ENCODE results near the gene SH3PXD2A.

SH3PXD2A gene

DNA sequence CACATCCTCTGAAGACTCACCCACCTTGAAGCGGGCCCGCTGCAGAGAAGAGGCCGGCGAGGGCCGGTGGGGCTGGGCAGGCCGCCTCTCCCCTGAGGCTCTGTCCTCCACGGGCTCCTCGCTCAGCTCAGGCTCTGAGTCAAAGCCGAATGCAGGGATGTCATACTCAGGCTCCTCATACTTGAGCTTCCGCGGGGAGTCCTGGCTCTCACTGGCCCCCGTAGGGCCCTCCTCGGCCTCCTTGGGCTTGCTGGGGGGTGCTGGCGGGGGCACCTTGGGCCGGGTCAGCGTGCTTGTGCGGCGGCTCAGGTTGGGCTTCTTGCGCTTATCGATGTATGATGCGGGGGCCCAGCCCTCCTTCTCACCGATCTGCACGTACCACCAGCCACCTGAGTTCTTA, 252.0 kb downstream of the SH3PXD2A start:
- no peak for DNase-seq (ENCODE audit: low spot score)

DNA sequence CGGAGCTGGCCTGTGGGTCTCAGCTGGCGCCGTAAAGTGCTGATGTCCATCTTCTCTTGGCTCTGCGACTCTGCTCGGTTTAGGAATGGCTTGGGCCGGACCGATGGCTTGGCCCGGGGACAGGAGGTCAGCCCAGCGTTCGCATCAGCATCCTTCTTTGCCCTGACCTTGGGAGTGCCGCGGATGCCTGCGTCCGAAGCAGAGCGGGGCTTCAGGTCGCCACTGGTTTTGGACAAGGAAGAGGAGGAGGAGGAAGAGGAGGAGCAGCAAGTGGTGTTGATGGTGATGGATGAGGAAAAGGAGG, 252.6 kb downstream of the SH3PXD2A start:
- DNase-seq (ENCODE audit: low spot score) = no peak

DNA sequence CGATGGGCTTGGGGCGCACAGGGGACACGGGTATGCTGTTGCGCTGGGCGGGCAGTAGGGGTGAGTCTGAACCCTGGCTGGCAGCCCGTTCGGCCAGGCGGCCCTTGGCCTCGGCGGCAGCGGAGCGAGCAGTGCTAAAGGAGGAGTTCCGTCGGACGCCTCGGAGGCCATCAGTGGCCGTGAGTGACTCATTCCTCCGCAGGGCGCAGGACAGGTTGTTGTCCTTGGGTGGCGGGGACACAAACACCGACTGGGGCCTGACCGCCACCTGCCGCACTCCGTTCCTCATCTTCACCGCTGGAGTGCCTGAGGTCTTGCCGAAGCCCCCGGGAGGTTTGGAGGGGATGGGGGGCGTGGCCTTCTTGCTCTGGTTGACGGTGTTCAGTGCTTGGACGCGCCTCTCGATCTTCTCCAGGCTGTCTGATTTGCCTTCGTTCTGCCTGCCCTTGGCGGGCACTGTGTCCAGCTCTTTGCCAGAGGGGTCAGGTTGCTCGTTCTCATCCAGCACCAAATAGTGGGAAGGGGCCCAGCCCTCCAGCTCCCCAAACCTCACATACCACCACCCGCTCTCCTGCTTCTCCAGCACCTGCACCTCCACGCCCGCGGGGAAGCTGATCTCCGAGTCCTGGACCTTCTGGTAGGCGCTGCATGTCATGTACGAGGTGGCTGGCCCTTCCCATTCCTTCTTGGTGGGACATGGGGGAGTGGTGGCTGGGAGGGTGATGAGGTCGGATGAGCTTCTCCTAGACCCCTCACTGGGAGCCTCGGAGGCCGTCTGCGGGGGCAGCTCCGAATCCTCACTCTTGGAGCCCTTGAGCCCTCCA, 253.1 kb downstream of the SH3PXD2A start:
- DNase-seq (ENCODE audit: low spot score) = no peak

DNA sequence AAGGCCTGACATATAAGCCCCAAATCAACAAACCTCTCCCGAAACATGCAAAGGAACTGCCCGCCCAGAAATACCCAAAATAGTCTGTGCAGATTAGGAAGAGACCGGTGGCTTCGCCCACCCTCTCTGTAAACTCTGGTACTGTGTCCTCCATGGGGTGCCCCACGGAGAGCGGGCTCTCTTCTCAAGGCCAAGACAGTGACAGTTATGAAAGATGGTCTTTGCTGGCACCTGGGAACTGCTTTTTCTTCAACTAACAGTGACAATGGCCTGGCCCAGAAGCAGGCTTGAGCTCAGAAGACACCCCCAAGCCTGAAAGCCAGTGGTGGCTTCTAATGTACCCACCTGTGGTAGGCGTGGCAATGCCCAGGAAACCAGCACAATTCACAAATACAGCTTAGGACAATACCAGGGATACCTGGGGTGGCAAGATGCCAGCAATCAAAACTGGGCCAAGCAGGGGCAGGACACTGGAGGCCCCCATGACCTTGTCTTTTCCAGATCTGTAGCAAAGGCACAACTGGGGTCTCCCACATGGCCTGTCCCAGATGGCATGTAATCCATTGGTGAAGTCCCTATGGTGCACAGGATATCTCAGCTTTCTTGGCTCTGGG, 254.3 kb downstream of the SH3PXD2A start:
- no peak for DNase-seq (ENCODE audit: low spot score)

DNA sequence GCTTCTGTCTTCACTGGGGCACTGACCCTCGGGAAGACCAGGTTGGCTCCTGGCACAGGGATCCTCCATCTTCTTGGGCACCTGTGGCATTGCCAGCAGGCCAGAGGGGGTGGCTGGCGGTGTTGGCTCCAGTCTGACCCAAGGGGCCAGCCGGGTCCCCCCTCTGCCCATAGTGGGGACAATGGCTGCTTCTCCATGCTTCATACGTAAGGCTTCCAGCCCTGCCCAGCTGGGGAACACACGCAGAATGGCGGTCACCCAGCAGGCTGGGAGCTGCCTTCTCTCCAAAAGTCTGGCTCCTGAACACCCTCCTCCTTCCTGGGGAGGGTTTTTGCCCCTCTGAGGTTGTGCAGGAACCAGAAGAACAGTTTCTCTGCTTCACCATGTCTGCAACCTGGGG, 255.1 kb downstream of the SH3PXD2A start:
- DNase-seq (ENCODE audit: low spot score) = no peak

DNA sequence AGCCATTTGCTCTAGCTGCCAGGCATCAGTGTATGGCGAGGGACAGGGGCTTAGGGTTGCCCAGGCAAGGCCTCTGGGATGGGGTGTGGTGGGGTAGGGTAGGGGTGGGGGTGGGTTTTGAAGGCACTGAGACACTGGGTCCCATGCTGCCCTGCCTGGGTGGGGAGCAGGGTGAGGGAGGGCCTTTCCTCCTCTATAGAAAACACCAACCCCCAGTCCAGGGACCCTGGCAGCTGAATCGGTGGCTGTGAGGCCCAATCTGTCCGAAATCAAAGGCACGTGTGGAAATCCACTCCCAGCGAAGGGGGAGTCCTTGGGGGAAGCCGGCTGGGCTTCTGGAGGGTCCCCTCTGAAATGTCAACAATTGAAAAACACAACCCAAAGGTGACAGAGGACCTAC, 255.5 kb downstream of the SH3PXD2A start:
- DNase-seq (ENCODE audit: low spot score) = no peak

DNA sequence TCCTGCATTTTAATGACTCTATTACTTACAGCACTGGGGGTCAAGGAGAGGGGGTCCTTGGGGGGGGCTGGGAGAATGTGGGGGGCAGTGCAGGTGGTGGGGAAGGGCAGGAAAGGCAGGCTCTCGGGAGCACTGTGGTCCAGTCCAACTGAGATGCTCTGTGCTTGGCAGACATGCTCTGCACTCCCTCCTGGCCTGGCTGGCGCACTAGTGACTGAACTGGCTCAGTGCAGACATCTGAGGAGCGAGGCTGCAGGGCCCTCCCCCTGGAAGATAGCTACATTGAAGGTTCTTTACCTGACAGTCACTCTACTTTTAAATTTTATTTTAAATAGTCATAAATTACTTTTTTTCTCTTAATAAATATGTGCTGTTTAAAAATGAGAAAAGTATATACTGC, 256.2 kb downstream of the SH3PXD2A start:
- no peak for DNase-seq (ENCODE audit: low spot score)

DNA sequence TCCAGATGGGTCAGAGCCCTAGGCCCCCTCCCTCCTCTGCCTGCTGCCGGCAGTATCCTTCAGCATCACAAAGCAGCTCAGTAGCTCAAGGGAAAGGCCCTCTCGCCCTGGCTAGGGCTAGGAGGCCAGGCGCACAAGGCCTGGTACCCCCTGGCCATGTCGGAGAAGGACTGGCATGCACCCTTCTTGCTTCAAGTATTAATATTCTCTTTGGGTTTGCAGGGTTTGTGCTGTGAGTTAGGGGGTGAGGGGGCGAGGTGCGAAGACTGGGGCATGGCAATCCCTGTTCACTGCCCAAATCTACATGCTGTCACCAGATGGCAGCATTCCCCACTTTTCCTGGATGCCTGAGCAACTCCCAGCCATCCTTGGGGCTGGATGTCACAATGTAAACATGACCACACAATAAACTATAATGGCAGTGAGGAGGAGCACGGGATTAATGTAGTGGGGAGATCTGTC, 256.7 kb downstream of the SH3PXD2A start:
- peak; percentile 93 for DNase-seq (ENCODE audit: low spot score)

DNA sequence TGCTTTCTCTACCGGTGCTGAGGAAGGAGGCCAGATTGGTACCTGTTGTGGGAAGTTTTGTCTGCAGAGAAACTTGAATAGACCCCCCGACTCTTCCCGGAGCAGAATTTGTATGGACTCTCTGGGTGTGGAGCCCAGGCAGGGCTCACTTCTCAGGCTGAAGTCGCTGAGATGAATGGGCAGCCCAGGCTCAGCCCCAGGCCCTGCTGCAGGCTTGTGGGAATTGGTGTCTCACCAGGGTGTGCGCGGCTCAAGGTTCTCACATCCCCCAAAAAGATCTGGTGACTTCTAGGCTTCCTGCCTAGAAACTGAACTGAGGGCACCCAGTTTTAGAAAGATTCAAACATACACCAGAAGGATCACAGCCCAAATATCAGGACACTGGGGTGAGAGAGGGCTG, 258.4 kb downstream of the SH3PXD2A start:
- no peak for DNase-seq (ENCODE audit: low spot score)

DNA sequence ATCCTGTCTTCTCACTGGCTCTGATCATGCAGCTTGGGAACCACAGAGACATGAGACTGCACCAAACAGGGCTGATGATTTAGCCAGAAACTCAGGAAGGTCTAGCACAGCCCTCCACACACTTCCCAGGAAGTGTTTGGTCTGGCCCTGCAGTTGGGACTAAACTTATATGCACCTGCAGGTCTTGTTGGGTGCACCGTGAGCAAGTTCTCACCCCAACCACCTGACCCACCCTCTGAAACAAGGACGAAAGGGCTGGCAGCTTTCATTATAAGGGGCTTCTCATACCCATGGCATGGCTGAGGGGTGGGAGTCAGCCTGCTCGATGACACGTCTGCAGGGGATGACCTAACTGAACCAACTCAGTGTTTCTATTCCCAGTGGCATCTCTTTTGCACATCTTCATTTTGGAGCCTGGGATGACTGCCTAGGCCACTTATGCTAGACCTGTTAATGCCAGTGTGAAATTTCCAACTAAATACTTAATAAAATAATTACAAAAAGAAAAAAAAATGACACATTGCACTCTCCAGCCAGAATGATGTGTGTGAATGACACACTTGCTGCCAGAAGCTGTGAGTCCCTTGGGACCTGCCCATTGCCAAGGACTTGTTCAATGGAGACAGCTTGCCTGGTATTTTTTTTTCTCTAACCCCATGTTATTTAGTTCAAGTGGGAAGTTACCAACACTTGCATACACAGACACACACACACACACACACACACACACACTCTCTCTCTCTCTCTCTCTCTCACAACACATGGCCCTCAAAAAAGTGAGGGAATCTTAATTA, 259.2 kb downstream of the SH3PXD2A start:
- no peak for DNase-seq (ENCODE audit: low spot score)

DNA sequence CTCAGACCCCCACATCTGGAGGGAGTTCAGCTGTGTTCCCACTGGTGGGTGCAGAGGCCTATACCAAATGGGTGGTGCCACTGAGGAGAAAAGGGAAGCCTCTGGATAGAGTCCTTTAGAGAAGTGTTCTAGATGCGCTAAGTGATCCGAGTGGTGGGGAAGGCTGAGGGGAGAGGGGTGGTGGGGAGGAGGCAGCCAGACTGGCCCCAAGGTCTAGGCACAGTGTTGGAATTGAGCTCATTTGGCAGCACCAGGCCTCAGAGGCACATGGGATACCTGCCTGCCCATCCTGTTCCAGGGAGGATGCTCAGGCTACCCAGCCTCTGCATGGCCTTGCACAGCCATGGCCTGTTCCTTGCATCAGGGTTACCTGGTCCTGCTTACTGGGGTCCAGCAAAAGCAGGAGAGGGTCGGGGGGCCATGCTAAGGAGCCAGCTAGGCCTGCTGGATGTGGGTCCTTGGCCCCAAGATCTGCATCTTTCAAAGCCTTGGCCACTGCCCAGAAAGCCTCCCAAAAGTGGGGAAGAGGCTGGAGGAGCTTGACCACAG, 262.3 kb downstream of the SH3PXD2A start:
- DNase-seq (ENCODE audit: low spot score) = no peak

DNA sequence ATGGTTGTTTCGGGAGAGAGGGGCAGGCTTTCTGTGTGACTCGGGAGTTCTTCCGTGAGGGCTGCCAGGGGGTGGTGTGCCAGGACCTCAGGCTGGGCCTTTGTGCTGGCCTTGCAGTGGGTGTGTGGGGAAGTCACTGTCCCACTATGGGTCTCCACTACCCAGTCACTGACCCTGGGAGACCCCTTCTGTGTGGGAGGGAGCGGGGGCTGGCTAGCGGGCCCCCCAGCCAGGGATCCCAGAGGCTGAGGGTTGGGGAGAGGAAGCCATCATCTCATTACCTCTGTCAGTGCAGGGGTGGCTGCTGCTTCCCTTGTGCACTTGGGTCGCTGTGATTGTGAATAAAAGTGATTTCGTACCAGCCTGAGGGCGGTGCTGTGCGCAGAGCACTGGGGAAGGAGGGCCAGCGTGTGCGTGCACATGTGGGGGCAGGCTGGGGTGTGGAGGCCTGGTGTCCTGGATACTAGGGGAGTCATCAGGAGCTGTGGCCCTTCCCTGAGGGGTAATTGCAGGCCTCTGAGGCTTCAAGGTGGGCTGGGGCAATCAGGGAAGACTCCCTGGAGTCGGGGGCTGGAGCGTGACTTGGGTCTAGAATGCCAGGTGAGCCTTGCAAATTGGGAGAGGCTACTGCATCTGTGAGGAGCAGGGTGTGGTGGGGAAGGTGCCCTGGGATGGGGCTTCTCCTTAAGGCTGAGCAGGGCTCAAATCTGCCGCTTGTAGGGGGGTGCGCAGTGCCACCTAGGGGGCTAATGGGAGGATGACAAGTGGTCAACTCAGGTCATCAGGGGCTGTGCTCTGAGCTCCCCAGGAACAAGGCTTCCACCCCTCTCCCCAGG, 263.0 kb downstream of the SH3PXD2A start:
- DNase-seq (ENCODE audit: low spot score) = peak; percentile 81

DNA sequence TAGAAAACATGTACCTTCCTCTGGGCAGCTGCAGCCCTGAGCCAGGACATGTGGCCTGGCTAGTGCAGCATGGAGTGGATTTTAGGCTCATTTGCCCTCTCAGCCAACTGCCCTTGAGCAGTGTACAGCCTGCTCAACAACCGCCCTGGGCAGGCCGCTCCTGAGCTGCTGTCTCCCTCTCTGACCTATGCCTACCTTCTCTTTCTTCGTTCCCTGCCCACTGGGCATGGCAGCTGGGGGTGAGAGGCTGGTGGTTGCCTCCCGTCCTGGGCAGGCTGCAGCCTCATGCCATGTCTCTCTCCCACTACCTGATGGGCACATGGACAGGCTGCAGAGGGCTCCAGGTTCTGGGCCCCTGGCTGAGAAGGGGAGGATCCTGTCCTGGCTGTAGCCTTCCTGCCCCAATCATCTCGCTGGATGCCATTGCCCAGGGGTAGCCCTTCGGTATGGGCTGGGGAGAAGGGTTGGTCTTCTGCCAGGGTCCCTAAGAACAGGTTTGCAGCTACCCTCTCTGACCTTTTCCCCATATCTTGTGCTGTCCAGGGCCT, 264.6 kb downstream of the SH3PXD2A start:
- no peak for DNase-seq (ENCODE audit: low spot score)

DNA sequence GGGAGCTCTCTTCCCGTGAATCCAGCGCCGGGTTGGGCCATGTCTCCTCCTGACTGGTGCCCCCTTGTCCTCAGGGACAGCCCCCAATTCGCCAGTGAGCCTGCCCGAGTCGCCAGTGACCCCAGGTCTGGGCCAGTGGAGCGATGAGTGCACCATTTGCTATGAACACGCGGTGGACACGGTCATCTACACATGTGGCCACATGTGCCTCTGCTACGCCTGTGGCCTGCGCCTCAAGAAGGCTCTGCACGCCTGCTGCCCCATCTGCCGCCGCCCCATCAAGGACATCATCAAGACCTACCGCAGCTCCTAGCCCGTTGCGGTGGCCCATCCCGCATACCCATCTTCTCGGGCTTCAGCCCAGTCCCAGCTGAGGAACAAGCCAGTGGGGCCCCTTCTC, 265.3 kb downstream of the SH3PXD2A start:
- no peak for DNase-seq (ENCODE audit: low spot score)

DNA sequence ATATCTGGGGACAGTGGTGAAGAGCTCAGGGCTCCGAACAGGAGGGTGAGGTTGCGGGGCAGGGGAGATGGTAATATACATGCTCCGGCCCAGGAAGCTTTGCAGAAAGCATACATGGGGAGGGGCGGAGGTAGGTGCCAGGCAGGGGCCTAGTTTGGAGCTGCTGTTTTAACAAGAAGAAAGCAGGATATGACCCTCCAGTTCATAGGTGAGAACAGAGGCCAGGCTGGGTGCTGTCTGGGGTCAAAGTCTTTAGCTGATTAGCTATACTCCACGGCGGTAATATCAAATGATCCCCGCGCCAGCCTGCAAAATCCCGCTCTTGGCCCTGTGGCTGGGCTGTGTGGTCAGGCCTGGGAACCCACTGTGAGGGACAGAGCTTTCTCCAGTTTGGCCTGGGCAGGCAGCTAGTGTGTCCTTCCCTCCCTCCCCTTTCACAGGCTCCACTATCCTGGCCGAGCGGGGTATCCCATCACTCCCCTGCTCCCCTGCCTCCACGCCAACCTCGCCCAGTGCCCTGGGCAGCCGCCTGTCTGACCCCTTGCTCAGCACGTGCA, 266.2 kb downstream of the SH3PXD2A start:
- DNase-seq (ENCODE audit: low spot score) = no peak

DNA sequence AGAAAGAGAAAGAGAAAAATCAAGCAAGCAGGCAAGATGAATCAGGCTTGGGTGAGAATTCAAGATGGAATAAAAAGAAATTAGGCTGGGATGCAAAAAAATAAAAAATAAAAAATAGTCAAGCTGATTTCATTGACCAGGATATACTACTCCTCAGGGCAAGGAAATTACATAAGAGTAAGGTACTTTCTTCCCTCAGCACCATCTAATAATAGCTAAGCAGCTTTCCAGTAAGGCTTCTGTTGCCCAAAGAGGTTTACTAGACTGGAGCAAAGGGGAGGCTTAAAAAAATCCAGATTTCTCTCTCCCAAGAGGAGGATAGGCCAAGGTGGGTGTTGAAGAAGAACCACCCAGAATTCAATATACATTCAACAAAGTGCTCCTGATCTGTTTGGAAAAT, 268.3 kb downstream of the SH3PXD2A start:
- no peak for DNase-seq (ENCODE audit: low spot score)

DNA sequence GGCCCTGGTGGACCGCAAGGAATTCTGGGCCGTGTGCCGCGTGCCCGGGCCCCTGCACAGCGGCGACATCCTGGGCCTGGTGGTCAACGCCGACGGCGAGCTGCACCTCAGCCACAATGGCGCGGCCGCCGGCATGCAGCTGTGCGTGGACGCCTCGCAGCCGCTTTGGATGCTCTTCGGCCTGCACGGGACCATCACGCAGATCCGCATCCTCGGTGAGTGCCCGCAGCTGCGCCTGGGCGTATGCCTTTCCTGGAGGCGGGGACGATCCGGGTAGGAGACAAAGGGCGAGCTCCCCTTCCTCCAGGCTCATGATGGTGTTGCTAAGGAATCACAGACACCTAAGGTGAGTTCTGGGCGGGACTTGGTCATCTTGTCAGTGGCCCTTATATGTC, 270.4 kb downstream of the SH3PXD2A start:
- no peak for DNase-seq (ENCODE audit: low spot score)

DNA sequence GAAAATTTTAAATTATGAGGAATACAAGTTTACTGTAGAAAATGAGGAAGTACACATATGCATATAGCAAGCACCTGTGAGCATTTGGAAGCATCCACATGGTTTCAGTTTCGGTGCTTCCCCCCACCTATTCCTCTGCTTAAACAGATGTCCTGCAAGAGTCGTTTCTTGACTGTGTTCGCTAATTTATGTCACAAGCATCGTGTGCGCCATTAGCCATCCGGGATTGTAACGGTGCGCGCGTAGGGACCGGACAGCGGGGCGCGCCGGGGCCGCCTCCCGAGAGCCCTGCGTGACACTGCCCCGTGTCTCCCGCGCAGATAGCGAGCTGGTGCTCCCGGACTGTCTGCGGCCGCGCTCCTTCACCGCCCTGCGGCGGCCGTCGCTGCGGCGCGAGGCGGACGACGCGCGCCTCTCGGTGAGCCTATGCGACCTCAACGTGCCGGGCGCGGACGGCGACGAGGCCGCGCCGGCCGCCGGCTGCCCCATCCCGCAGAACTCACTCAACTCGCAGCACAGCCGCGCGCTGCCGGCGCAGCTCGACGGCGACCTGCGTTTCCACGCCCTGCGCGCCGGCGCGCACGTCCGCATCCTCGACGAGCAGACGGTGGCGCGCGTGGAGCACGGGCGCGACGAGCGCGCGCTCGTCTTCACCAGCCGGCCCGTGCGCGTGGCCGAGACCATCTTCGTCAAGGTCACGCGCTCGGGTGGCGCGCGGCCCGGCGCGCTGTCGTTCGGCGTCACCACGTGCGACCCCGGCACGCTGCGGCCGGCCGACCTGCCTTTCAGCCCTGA, 271.0 kb downstream of the SH3PXD2A start:
- no peak for DNase-seq (ENCODE audit: low spot score)

DNA sequence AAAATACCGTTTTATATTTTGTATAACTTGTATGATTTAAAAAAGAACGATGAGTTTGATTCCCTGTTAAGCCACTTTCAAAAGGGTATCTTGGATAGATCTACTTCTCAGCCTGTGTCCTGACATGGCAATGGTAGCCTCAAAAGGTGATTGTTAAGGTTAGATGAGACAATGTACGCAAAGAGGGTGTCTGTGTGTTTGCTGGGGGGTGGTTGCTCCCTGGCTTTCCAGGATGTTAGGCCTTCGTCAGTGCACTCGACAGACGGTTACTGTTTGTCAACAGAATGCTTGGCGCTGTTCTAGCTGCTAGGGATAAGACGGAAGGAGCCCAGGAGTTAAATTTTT, 271.5 kb downstream of the SH3PXD2A start:
- DNase-seq (ENCODE audit: low spot score) = no peak

DNA sequence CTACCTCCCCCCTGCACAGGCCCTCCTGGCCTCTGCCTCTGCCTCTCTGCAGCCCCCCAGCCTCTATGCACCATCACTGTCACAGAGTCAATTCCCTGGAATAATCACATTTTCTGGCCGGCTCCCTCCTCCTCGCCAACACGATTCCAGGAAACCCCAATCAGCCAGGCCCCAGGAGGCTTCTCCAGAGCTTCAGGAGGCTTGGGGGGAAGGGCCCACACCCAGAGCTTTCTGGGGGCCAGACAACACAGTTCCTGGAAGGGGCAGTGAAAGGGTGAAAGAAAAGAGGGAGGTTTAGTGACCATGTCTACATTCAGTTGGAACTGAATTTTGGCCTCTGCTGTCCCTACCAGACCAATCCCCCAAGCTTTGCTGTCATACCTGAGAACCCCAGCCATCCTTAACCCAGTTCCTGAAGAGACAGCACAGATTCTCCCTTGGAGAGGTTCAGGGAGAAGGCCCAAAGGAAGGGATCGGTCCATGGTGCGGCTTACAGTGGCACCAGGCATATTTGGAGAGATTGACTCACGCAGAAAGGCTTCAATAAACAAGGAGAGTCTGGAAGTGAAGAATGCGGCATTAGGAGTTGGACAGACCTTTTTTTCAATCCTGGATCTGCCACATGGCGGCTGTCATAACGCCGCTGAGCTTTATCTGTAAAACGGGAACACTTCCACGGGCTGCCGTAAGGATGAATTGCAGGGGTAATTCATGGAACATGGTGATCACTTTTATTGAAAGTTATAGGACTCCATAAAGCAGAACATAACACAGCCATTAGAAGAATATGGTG, 272.8 kb downstream of the SH3PXD2A start:
- DNase-seq (ENCODE audit: low spot score) = no peak

Data from AG08396 (cell line).